ENCODE measurements around the gene TMC4.
"Not testable (repeated sequence)": the region's sequence is repeated elsewhere in the genome, so short reads cannot be mapped to it uniquely, and the experiment has no call there.

Gene TMC4

GRCh38 chr19:54172471-54173358, at the start of gene TMC4:
Gene TMC4 (minus strand): TSS chr19:54173160. CDS start chr19:54173117, 43 bp downstream.
- Mint-ChIP-seq H3K27me3 (ENCODE audit: low read depth, poor library complexity) (no peaks in the 10 kb centered on the region), H3K4me1 (peaks cover 17% of the 10 kb centered on the region), H3K4me3 (peak within 1 kb of the TSS; percentile 15), H3K36me3 (ENCODE audit: low read depth) (peaks cover 5% of the 10 kb centered on the region), H3K9me3 (no peaks in the 10 kb centered on the region), H3K27ac (no peak within 1 kb of the TSS)
- DNase-seq = no peak
- no peak for TF ChIP-seq CTCF (IDR thresholded peaks at IDR 0.05)

DNA sequence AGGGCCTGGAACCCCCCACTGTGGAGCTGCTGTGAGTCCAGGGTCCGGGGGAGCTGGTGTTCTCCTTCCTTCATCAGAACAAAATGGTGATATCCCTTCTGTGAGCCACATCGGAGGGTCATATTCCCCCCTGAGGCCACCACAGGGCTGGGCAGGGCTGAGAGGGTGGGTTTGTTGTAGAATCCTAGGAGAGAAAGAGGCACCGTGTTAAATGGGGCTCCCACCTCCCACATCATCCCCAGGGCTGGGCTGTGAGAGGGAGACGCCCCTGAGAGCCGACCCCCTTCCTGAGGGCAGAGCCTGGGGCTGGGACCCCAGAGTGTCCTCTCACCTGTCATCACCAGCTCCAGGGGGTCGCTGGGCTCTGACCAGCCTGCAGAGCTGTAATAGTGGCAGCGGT, 49.0 kb upstream of the TMC4 start:
- peaks cover 11% of the 10 kb centered on the region for H3K27me3 Mint-ChIP-seq (ENCODE audit: low read depth, poor library complexity)

GRCh38 chr19:54219702-54220101, 46.7 kb upstream of the TMC4 start:
- H3K9me3 Mint-ChIP-seq = peaks cover 10% of the 10 kb centered on the region
- peaks cover 65% of the 10 kb centered on the region for H3K4me1 Mint-ChIP-seq
- not testable (repeated sequence) for H3K27me3 Mint-ChIP-seq (ENCODE audit: low read depth, poor library complexity); DNase-seq; H3K27ac Mint-ChIP-seq; H3K4me3 Mint-ChIP-seq
- peaks cover 13% of the 10 kb centered on the region for H3K36me3 Mint-ChIP-seq (ENCODE audit: low read depth)

More for the DNA sequence above, 49.0 kb upstream of the TMC4 start:
- H3K9me3 Mint-ChIP-seq; H3K27ac Mint-ChIP-seq; H3K4me3 Mint-ChIP-seq; DNase-seq; H3K36me3 Mint-ChIP-seq (ENCODE audit: low read depth): not testable (repeated sequence)
- H3K4me1 Mint-ChIP-seq = peaks cover 64% of the 10 kb centered on the region

GRCh38 chr19:54218960-54219661, 46.2 kb upstream of the TMC4 start:
- Mint-ChIP-seq H3K36me3 (ENCODE audit: low read depth) (peaks cover 16% of the 10 kb centered on the region), H3K4me3 (peak overlapping the region; percentile 65), H3K27ac (peak overlapping the region; percentile 72), H3K27me3 (ENCODE audit: low read depth, poor library complexity) (peaks cover 8% of the 10 kb centered on the region), H3K4me1 (peaks cover 66% of the 10 kb centered on the region), H3K9me3 (peaks cover 10% of the 10 kb centered on the region)
- no peak for TF ChIP-seq CTCF (IDR thresholded peaks at IDR 0.05)
- no peak for DNase-seq

DNA sequence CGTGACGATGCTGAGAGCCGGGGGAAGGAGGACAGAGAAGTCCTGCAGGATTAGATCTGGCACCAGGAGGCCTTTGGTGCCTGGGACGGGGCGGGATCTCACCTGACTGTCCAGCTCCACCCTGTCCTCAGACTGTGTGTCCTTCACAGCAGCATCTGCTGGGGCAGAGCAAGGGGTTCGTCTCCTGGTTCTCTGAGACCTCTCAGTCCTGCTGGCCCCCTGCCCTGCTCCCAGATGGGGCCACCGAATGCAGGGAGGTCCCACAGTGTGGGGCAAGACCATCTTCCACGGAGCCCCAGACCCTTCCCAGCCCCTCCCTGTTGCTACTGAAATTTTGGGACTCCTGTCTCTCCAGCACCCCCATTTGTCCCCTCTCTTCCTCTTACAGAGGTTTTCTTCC, 45.3 kb upstream of the TMC4 start:
- Mint-ChIP-seq H3K9me3 (peaks cover 11% of the 10 kb centered on the region), H3K4me1 (peaks cover 60% of the 10 kb centered on the region), H3K27me3 (ENCODE audit: low read depth, poor library complexity) (peaks cover 6% of the 10 kb centered on the region), H3K36me3 (ENCODE audit: low read depth) (peaks cover 22% of the 10 kb centered on the region), H3K27ac (peak overlapping the region; percentile 94), H3K4me3 (peak overlapping the region; percentile 65)
- TF ChIP-seq CTCF (IDR thresholded peaks at IDR 0.05) = no peak
- DNase-seq = no peak

DNA sequence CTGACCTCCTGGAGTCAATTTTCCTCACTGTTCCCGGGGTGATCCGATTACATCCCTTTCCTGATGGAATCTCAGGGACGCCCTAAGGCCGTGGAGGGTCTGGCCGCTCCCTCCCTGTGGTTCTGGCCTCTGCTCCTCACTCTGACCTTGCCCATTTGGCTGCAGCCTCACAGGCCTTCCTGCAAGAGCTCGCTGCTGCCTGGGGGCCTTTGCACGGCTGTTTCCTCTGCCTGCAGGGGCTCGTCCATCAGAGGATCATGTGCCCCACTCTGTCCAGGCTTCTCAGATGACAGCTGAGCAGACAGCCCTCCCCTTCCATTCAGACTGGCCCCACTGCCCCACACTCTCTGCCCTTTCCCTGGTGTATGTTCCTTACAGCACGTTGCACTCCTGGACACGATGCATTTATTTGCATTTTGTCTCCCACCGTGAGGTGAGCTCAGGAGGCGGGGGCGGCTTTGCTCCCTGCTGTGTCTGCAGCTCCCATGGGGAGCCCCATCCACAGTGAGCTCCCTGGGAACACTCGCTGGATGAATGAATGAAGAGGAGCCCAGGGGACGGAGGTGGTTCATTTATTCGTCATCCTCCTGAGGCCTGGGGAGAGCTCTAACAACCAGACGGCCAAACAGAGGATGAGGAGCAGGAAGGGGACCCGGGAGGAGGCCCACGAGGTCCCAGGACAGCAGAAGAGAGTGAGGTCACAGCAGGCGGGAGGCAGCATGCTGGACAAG, 44.7 kb upstream of the TMC4 start:
- Mint-ChIP-seq H3K4me1 (peaks cover 54% of the 10 kb centered on the region), H3K36me3 (ENCODE audit: low read depth) (peaks cover 28% of the 10 kb centered on the region), H3K4me3 (peak overlapping the region; percentile 50), H3K9me3 (peaks cover 15% of the 10 kb centered on the region), H3K27ac (peak overlapping the region; percentile 94)
- DNase-seq; H3K27me3 Mint-ChIP-seq (ENCODE audit: low read depth, poor library complexity): not testable (repeated sequence)

DNA sequence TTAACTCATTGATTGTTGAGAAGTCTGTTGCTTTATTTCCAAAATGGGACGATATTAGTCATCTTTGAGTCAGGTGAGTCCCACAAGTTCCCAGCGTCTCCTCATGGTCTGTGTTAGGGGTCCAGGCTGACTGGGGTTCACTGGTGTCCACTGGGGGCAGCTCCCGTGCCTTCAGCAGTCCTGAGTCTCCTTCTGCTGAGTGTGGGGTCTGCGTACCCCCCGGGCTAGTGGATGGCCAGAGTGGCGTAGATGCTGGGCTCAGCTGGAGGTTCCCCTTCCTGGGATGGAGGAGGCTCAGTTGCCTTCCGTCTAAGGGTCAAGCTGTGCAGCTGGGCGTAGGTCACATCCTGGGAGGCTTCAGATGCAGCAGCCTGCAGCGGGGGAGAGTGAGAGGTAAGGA, 43.9 kb upstream of the TMC4 start:
- Mint-ChIP-seq H3K27ac (peak overlapping the region; percentile 55), H3K27me3 (ENCODE audit: low read depth, poor library complexity) (peaks cover 4% of the 10 kb centered on the region), H3K4me1 (peaks cover 50% of the 10 kb centered on the region), H3K9me3 (peaks cover 15% of the 10 kb centered on the region), H3K4me3 (no peak overlapping the region), H3K36me3 (ENCODE audit: low read depth) (peaks cover 30% of the 10 kb centered on the region)
- no peak for TF ChIP-seq CTCF (IDR thresholded peaks at IDR 0.05)
- DNase-seq = no peak

DNA sequence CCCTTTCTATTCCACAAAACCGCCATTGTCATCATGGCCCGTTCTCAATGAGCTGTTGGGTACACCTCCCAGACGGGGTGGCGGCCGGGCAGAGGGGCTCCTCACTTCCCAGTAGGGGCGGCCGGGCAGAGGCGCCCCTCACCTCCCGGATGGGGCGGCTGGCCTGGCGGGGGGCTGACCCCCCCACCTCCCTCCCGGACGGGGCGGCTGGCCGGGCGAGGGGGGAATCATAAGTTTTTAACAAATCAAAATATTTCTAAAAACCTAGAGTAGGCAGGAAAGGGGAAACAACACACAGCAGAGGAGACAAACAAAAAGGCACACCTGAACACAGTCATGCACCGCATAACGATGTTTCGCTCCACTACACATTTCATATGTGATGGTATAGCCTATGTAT, 41.8 kb upstream of the TMC4 start:
- not testable (repeated sequence) for H3K27me3 Mint-ChIP-seq (ENCODE audit: low read depth, poor library complexity); DNase-seq; H3K4me3 Mint-ChIP-seq; H3K27ac Mint-ChIP-seq
- H3K36me3 Mint-ChIP-seq (ENCODE audit: low read depth) = peaks cover 43% of the 10 kb centered on the region
- peaks cover 57% of the 10 kb centered on the region for H3K4me1 Mint-ChIP-seq
- H3K9me3 Mint-ChIP-seq = peaks cover 15% of the 10 kb centered on the region

GRCh38 chr19:54214217-54214616, 41.3 kb upstream of the TMC4 start:
- H3K4me3 Mint-ChIP-seq = not testable (repeated sequence)

More at GRCh38 chr19:54214217-54214616, 41.3 kb upstream of the TMC4 start:
- not testable (repeated sequence) for H3K27ac Mint-ChIP-seq; DNase-seq; H3K27me3 Mint-ChIP-seq (ENCODE audit: low read depth, poor library complexity)
- Mint-ChIP-seq H3K9me3 (peaks cover 15% of the 10 kb centered on the region), H3K4me1 (peaks cover 60% of the 10 kb centered on the region), H3K36me3 (ENCODE audit: low read depth) (peaks cover 44% of the 10 kb centered on the region)
